ENCODE measurements around the gene SLC17A1. TPM values are rescaled to one million over a fixed set of nuclear protein-coding genes. Genes with fewer than 3 reads are reported as not detected.

The SLC17A1 gene, protein sequence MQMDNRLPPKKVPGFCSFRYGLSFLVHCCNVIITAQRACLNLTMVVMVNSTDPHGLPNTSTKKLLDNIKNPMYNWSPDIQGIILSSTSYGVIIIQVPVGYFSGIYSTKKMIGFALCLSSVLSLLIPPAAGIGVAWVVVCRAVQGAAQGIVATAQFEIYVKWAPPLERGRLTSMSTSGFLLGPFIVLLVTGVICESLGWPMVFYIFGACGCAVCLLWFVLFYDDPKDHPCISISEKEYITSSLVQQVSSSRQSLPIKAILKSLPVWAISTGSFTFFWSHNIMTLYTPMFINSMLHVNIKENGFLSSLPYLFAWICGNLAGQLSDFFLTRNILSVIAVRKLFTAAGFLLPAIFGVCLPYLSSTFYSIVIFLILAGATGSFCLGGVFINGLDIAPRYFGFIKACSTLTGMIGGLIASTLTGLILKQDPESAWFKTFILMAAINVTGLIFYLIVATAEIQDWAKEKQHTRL
- polyA plus RNA-seq (2013, experiment 1 of 2): not detected
- not detected for polyA plus RNA-seq (2013, experiment 2 of 2)

DNA sequence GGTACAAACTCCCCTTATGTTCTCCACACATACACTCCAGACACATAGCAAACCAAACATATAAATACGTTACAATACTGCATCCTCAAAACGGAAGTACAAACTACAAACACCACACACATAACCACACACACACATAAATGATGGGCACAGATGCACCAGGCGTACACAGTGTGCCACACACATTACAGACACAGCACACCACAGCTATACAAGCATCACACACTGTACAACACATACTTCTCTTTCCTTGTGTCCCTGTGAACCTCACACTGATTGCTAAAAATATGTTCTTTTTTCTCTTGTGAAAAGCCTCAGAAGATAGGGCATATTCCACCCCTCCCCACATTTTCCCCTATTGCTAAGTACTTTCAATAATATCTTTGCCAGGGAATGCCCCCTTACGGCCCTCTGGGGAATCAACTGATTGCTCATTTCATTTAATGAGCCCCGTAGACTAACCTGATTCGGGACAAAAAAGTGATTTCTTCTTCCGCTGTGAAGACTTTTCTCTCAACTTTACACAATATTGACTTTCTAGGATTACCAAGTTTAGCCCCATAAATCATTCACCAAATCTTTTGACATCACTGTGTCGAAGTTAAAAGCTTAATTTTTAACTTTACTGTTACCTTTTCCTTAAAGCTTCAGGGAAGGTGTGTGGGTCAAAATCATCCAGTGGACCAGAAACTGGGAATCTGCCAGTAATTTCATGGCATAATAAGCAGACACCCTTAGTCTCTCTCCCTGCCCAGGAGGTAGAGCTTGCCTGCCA lies at the start of gene SLC17A1:
SLC17A1 (minus strand) TSS at position 521 of the 775 bp plus-strand sequence. CDS start 1,495 bp downstream, outside the sequence.
- 91 to 94% methylated on average over 6 of the region's 8 CpGs for WGBS, 2 experiments (ENCODE audit: insufficient coverage in 2 of 2)
- Histone ChIP-seq H3K4me3 (ENCODE audit: extremely low read depth, insufficient read depth, low read length, poor library complexity, severe bottlenecking) (no peak within 1 kb of the TSS), H3K9me3 (ENCODE audit: control insufficient read depth, low read length) (no peaks in the 10 kb centered on the region), H3K4me1 (ENCODE audit: control insufficient read depth, insufficient read depth, low read length, poor library complexity, severe bottlenecking) (peaks cover 7% of the 10 kb centered on the region), H3K27ac (ENCODE audit: low read depth, low read length, severe bottlenecking) (no peak within 1 kb of the TSS), H3K36me3 (ENCODE audit: control insufficient read depth, insufficient read depth, low read length) (no peaks in the 10 kb centered on the region)

DNA sequence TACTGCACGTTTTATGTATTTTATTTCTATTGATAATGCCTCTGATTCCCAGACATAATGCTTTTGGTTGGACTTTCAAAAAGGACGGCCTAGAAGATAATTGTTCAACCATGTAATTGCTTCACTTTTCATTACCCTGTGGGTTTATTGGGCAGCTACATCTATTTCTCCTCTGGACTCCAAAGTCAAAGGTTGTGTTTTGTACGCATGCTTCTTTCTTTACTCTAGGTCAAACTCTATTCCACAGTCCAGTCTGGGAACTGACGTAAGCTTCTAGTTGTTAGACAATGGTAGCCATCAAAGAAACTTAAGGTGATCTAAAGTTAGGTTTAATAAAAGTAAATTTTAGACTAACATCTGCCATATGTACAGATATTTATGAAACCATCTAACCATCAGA lies 48.7 kb upstream of the SLC17A1 start:
- no peaks in the 10 kb centered on the region for H3K9me3 ChIP-seq (ENCODE audit: control insufficient read depth, low read length)
- no peak overlapping the region for H3K4me3 ChIP-seq (ENCODE audit: extremely low read depth, insufficient read depth, low read length, poor library complexity, severe bottlenecking)
- H3K4me1 ChIP-seq (ENCODE audit: control insufficient read depth, insufficient read depth, low read length, poor library complexity, severe bottlenecking): no peaks in the 10 kb centered on the region
- no peaks in the 10 kb centered on the region for H3K36me3 ChIP-seq (ENCODE audit: control insufficient read depth, insufficient read depth, low read length)
- no peak overlapping the region for H3K27ac ChIP-seq (ENCODE audit: low read depth, low read length, severe bottlenecking)
- 92 to 100% methylated on average over 2 of the region's 4 CpGs for WGBS, 2 experiments (ENCODE audit: insufficient coverage in 2 of 2)

DNA sequence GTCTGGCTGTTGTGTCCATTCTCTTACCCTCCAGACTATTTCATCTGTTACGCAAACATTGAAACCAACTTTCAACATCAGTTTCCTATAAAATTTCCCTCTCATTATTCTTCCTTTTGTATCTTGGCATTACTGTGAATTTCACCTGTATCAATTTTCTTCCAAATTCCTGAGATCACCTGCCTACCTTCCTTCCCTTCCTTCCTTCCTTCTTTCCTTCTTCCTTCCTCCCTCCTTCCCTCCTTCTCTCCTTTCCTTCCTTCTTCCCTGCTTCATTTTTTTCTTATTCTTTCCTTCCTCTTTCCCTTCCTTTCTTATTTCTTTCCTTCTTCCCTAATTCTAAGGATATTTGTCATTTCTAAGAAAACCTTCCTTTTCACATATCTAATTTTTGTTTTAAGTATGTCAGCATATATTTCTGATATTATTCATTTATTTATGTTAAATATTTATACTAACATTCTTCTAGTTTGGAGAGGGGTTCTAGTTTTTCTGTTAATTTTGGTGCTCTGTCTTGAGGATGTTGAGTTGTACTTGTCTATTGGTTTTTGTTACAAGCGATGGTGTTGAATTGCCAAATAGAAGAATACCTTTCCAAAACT lies 47.0 kb upstream of the SLC17A1 start:
- Histone ChIP-seq H3K27ac (ENCODE audit: low read depth, low read length, severe bottlenecking) (no peak overlapping the region), H3K4me3 (ENCODE audit: extremely low read depth, insufficient read depth, low read length, poor library complexity, severe bottlenecking) (no peak overlapping the region), H3K9me3 (ENCODE audit: control insufficient read depth, low read length) (no peaks in the 10 kb centered on the region), H3K36me3 (ENCODE audit: control insufficient read depth, insufficient read depth, low read length) (no peaks in the 10 kb centered on the region), H3K4me1 (ENCODE audit: control insufficient read depth, insufficient read depth, low read length, poor library complexity, severe bottlenecking) (no peaks in the 10 kb centered on the region)
- WGBS, 2 experiments (ENCODE audit: insufficient coverage in 2 of 2): 86 to 94% methylated on average over 1 of the region's 2 CpGs

DNA sequence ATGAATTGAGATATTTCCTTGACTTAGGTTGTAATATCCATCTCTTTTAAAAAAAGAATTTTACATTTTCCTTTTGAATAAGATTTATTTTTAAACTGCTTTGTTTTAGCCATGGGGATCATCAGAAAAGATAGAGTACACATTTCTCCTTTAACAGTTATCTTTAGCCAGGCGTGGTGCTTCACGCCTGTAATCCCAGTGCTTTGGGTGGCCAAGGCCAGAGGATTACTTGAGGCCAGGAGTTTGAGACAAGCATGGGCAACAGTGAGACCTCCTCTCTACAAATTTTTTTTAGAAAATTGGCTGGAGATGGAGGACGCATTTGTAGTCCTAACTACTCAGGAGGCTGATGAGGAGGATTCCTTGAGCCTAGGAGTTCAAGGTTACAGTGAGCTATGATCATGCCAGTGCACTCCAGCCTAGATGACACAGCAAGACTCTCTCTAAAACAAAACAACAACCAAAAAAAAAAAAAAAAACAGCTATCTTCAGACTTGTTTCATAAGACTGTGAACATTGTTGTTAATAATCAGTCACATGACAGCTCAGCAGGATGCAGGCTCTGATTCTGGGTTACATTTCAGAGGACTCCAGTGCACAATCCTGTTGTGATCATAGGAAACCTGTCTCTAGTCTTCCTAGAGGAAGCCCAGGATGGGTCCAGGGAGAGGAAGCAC lies 44.2 kb upstream of the SLC17A1 start:
- WGBS, 2 experiments (ENCODE audit: insufficient coverage in 2 of 2): 100% methylated on average over 1 of the region's 3 CpGs; no CpG with 5 or more reads in 1 of the 2 experiments
- Histone ChIP-seq H3K27ac (ENCODE audit: low read depth, low read length, severe bottlenecking) (no peak overlapping the region), H3K36me3 (ENCODE audit: control insufficient read depth, insufficient read depth, low read length) (no peaks in the 10 kb centered on the region), H3K4me1 (ENCODE audit: control insufficient read depth, insufficient read depth, low read length, poor library complexity, severe bottlenecking) (no peaks in the 10 kb centered on the region), H3K4me3 (ENCODE audit: extremely low read depth, insufficient read depth, low read length, poor library complexity, severe bottlenecking) (no peak overlapping the region), H3K9me3 (ENCODE audit: control insufficient read depth, low read length) (no peaks in the 10 kb centered on the region)

DNA sequence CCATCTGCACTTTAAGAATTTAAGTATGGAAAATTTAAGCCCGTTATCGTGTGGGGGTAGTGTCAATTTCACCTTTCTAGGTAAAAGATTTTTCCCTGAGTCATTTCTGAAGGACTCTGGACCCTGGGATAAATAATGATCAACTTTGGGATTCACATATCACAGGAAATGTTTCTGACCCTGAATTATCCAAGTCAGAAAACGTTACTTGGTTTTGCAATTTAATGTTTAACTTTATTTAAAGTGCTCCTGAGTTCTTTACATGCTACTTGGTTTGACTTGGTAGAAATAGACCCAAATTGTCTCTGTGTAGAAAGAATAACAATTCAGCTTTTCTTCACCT lies 43.7 kb upstream of the SLC17A1 start:
- no peaks in the 10 kb centered on the region for H3K9me3 ChIP-seq (ENCODE audit: control insufficient read depth, low read length)
- no peaks in the 10 kb centered on the region for H3K4me1 ChIP-seq (ENCODE audit: control insufficient read depth, insufficient read depth, low read length, poor library complexity, severe bottlenecking)
- H3K4me3 ChIP-seq (ENCODE audit: extremely low read depth, insufficient read depth, low read length, poor library complexity, severe bottlenecking): no peak overlapping the region
- 80% methylated on average over 1 of the region's 3 CpGs; no CpG with 5 or more reads in 1 of the 2 experiments for WGBS, 2 experiments (ENCODE audit: insufficient coverage in 2 of 2)
- no peak overlapping the region for H3K27ac ChIP-seq (ENCODE audit: low read depth, low read length, severe bottlenecking)
- H3K36me3 ChIP-seq (ENCODE audit: control insufficient read depth, insufficient read depth, low read length): no peaks in the 10 kb centered on the region

DNA sequence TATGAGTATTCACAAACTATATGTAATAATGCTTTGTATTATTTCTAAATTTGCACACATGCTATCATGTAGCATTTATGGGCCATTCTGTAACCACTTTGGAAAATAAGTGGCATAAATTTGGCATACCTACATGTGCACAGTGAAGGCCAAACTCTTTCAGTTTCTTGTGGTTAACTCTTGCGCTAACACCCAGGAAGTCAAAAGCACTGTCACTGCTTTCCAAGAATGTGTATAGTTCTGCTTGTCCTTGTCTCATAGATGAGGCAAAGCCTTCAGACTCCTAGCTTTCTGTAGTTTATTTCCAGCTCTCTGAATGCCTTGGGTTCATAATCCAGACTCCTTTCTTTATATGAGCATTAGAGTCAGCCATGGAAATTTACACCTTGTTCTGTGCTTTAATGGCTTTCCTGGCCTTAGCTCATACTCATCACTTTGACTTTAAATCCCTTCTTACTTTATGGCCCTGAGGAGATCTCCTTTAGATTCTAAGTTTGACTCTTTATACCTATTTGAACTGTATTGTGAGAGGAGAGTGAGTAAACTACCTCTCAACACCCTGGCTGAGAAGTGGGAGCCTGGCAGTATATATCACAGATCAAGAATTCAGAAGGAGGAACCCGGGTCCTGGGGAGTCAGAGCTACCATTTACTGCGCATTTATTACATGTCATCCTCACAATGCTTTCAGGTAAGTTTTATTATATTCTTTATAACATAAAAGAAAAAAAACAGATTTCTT lies 43.1 kb upstream of the SLC17A1 start:
- no peaks in the 10 kb centered on the region for H3K9me3 ChIP-seq (ENCODE audit: control insufficient read depth, low read length)
- no peaks in the 10 kb centered on the region for H3K4me1 ChIP-seq (ENCODE audit: control insufficient read depth, insufficient read depth, low read length, poor library complexity, severe bottlenecking)
- H3K36me3 ChIP-seq (ENCODE audit: control insufficient read depth, insufficient read depth, low read length): no peaks in the 10 kb centered on the region
- WGBS, 2 experiments (ENCODE audit: insufficient coverage in 2 of 2): 86 to 100% methylated on average over 1 of the region's 3 CpGs
- no peak overlapping the region for H3K4me3 ChIP-seq (ENCODE audit: extremely low read depth, insufficient read depth, low read length, poor library complexity, severe bottlenecking)
- H3K27ac ChIP-seq (ENCODE audit: low read depth, low read length, severe bottlenecking): no peak overlapping the region

DNA sequence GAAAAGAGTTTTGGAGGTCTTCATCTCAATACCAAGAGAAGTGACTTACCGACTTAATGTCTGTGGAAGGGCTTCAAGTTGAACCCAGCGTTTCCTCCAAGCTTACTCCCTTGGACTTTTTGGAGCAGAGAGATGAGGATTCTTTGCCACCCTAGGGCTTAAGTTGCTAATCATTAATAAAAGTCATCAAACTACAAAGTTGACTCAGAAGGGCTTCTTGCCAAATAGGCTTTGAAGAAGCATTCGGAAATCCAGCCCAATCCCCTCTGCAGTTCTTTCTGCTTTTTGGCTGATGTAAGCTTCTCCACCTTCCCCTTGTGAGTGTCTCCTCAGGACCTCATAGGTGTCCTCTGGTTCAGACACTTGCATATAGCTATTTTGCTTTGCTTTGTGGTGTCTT lies 42.3 kb upstream of the SLC17A1 start, which contains the start of gene SLC17A3:
SLC17A3 (minus strand) TSS at position 126 of the 400 bp plus-strand sequence. CDS start 5,856 bp downstream, outside the sequence.
- H3K4me3 ChIP-seq (ENCODE audit: extremely low read depth, insufficient read depth, low read length, poor library complexity, severe bottlenecking): no peak within 1 kb of the TSS
- 81 to 93% methylated on average over 3 of the region's 3 CpGs for WGBS, 2 experiments (ENCODE audit: insufficient coverage in 2 of 2)
- no peaks in the 10 kb centered on the region for H3K4me1 ChIP-seq (ENCODE audit: control insufficient read depth, insufficient read depth, low read length, poor library complexity, severe bottlenecking)
- no peaks in the 10 kb centered on the region for H3K9me3 ChIP-seq (ENCODE audit: control insufficient read depth, low read length)
- H3K27ac ChIP-seq (ENCODE audit: low read depth, low read length, severe bottlenecking): no peak within 1 kb of the TSS
- H3K36me3 ChIP-seq (ENCODE audit: control insufficient read depth, insufficient read depth, low read length): no peaks in the 10 kb centered on the region

DNA sequence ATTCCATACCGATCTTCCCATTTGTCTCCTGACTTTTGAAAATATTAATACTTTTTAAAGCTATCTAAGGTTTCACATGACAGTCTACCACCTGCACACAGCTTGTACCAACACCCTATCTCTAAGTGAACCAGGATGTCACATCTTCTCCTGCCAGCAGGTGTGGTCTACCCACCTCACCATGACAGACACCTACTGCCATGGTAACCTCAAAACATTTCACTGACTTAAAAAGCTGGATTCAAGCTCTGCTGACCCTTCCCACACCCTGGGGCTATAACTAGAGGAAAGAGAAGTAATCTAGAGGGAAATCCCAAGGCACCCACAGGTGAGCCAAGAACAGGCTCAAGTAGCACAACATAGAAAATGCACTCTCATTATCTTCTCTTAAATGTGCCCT lies 41.0 kb upstream of the SLC17A1 start:
- 80 to 90% methylated on average over 1 of the region's 1 CpG for WGBS, 2 experiments (ENCODE audit: insufficient coverage in 2 of 2)
- no peaks in the 10 kb centered on the region for H3K4me1 ChIP-seq (ENCODE audit: control insufficient read depth, insufficient read depth, low read length, poor library complexity, severe bottlenecking)
- H3K36me3 ChIP-seq (ENCODE audit: control insufficient read depth, insufficient read depth, low read length): no peaks in the 10 kb centered on the region
- H3K4me3 ChIP-seq (ENCODE audit: extremely low read depth, insufficient read depth, low read length, poor library complexity, severe bottlenecking): no peak overlapping the region
- H3K9me3 ChIP-seq (ENCODE audit: control insufficient read depth, low read length): no peaks in the 10 kb centered on the region
- no peak overlapping the region for H3K27ac ChIP-seq (ENCODE audit: low read depth, low read length, severe bottlenecking)

DNA sequence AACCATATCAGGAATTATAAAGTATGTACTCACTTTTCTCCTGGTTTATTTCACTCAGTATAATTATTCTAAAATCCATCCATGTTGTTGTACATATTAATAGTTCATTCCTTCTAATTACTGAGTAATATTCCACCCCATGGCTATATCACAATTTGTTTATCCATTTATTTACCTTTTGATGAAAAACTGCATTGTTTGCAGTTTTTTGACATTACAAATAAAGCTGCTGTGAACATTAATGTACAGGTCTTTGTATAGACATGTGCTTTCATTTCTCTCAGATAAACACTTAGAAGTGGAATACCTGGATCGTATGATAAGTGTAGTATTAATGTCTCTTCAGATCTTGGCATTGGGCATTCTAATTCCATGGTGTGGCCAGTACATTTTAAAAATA lies 38.0 kb upstream of the SLC17A1 start:
- Histone ChIP-seq H3K27ac (ENCODE audit: low read depth, low read length, severe bottlenecking) (no peak overlapping the region), H3K4me3 (ENCODE audit: extremely low read depth, insufficient read depth, low read length, poor library complexity, severe bottlenecking) (no peak overlapping the region), H3K4me1 (ENCODE audit: control insufficient read depth, insufficient read depth, low read length, poor library complexity, severe bottlenecking) (no peaks in the 10 kb centered on the region), H3K9me3 (ENCODE audit: control insufficient read depth, low read length) (no peaks in the 10 kb centered on the region), H3K36me3 (ENCODE audit: control insufficient read depth, insufficient read depth, low read length) (no peaks in the 10 kb centered on the region)
- WGBS, 2 experiments (ENCODE audit: insufficient coverage in 2 of 2): no CpG with 5 or more reads among the region's 1 CpG
